PC-9 (cell line): ENCODE data around the gene THOC1. TPM values are rescaled to one million over a fixed set of nuclear protein-coding genes. Genes with fewer than 3 reads are reported as not detected.

Source experiments
- BruUV-seq: library from RNA; stranded (reverse); fragments of 400-500 nt; replicated peaks from 2 replicates; lab custom pipeline; 2021; lab: Mats Ljungman, UMichigan
- CTCF ChIA-PET: fragments of 300-600 bp; sonication (Branson Sonifier 250); formaldehyde crosslinking; loops from one replicate; lab custom pipeline; 2022; ENCODE audit warnings: antibody characterized with exemption; lab: Charles Lee
- POLR2A ChIA-PET: fragments of 300-600 bp; sonication (Branson Sonifier 250); formaldehyde crosslinking; loops from one replicate; lab custom pipeline; 2022; ENCODE audit warnings: antibody characterized with exemption; ENCODE audit not compliant: unreplicated experiment; lab: Charles Lee
- DNase-seq, 2 experiments: peaks; one replicate each; pipeline versions ENCODE4 v3.0.0 to v3.0.0-alpha.2; 2015 to 2022; ENCODE audit warnings: mixed read lengths in 1 of 2
- H2AFZ ChIP-seq: fragments of 200-600 bp; sonication (generic); 2 replicates; pipeline ENCODE4 v1.8.1; 2017; ENCODE audit warnings: antibody characterized with exemption
- H3F3A ChIP-seq: fragments of 200-600 bp; sonication (generic); 2 replicates; pipeline ENCODE4 v1.8.1; 2017; ENCODE audit warnings: antibody characterized with exemption, mild to moderate bottlenecking, low read depth; ENCODE audit not compliant: insufficient read depth
- H3K27ac ChIP-seq: fragments of 200-600 bp; sonication (generic); 2 replicates; pipeline ENCODE4 v1.6.1; 2016; ENCODE audit warnings: mixed run types
- H3K27me3 ChIP-seq: fragments of 200-600 bp; sonication (generic); 2 replicates; pipeline ENCODE4 v1.6.1; 2016; ENCODE audit warnings: low read depth, mixed run types; ENCODE audit not compliant: insufficient read depth
- H3K36me3 ChIP-seq: fragments of 200-600 bp; sonication (generic); 2 replicates; pipeline ENCODE4 v1.6.1; 2016; ENCODE audit warnings: low read depth, mixed run types
- H3K4me1 ChIP-seq: fragments of 200-600 bp; sonication (generic); replicated peaks from 2 replicates; pipeline ENCODE4 v1.6.1; 2016; ENCODE audit warnings: mixed run types; ENCODE audit not compliant: insufficient read depth
- H3K4me2 ChIP-seq: fragments of 200-600 bp; sonication (generic); 2 replicates; pipeline ENCODE4 v1.6.1; 2017; ENCODE audit warnings: mixed run types
- H3K4me3 ChIP-seq: fragments of 200-600 bp; sonication (generic); 2 replicates; pipeline ENCODE4 v1.6.1; 2016; ENCODE audit warnings: mixed run types
- H3K79me2 ChIP-seq: fragments of 200-600 bp; sonication (generic); 2 replicates; pipeline ENCODE4 v1.6.1; 2017; ENCODE audit warnings: low read depth, mixed run types
- H3K9me2 ChIP-seq: fragments of 200-600 bp; sonication (generic); 2 replicates; pipeline ENCODE4 v1.8.1; 2017; ENCODE audit warnings: mild to moderate bottlenecking; ENCODE audit not compliant: insufficient read depth
- H3K9me3 ChIP-seq: fragments of 200-600 bp; sonication (generic); 2 replicates; pipeline ENCODE4 v1.8.1; 2016; ENCODE audit warnings: low read depth; ENCODE audit not compliant: insufficient read depth
- H4K20me1 ChIP-seq: fragments of 200-600 bp; sonication (generic); 2 replicates; pipeline ENCODE4 v1.8.1; 2017; ENCODE audit not compliant: insufficient read depth
- EZH2 ChIP-seq: fragments of 200-600 bp; sonication (generic); IDR thresholded peaks from 2 replicates; pipeline ENCODE4 v1.8.0; 2017; ENCODE audit warnings: antibody characterized with exemption, low read depth
- intact Hi-C: fragments of 100-400 bp; cut with micrococcal nuclease; formaldehyde crosslinking; loops from one replicate; pipeline ENCODE4 v1.10.0; 2022; ENCODE audit not compliant: unreplicated experiment
- total RNA-seq: library from RNA; stranded (reverse); gene quantifications from 2 replicates; pipeline ENCODE4 v1.2.3, GENCODE V29; 2021
- TF ChIP-seq, protein P1 (sequence below): fragments of 200-600 bp; sonication (generic); conservative IDR thresholded peaks from 2 replicates; pipeline ENCODE4 v1.6.1; 2017; ENCODE audit warnings: mixed run types, antibody characterized with exemption, mild to moderate bottlenecking, moderate library complexity

THOC1 gene
- total RNA-seq, 1 experiment from 2014 or later, result 55.6 TPM

DNA sequence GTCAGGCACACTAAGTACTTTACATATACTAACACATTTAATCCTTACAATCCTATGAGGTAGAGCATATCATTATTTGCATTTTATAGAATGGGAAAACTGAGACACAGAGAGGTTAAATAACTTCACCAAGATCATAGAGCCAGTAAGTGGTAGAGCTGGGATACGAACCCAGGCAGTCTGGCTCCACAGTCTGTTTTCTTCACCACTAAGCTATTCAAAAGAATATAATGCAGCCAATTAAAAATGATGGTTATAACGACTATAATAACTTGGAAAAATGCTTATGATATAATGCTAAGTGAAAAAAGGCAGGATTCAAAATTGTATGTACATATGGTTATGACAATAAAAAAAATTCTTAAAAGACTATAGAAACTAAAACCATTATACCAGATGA, 7.3 kb downstream of the THOC1 start:
- H3K9me2 ChIP-seq, result no peaks in the 10 kb centered on the region
- intact Hi-C loops, result loop anchor here (10.0 kb wide), 1 partner anchor 574 kb away; no protein-coding TSS in a partner anchor
- POLR2A ChIA-PET, result no interaction called here

DNA sequence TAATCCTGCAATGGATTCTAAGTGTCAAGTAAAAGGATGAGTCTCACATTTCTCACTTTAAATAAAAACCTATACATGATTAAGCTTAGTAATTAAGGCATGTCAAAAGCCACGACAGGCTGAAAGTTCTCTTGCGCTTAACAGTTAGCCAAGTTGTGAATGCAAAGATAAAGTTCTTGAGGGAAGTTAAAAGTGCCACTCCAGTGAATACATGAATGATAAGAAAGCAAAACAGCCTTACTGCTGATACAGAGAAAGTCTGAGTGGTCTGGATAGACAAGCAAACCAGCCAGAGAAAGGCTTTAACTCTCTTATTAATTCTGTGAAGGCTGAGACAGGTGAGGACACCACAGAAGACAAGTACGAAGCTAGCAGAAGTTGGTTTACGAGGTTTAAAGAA, 12.7 kb downstream of the THOC1 start:
- no peaks in the 10 kb centered on the region for H4K20me1 ChIP-seq
- no peaks in the 10 kb centered on the region for H3K9me2 ChIP-seq
- no TSS peak for BruUV-seq
- H2AFZ ChIP-seq, result no peak overlapping the region
- CTCF ChIA-PET, result no interaction called here
- H3K27ac ChIP-seq, result no peak overlapping the region
- TF ChIP-seq EZH2, result no peak
- TF ChIP-seq, protein P1, sequence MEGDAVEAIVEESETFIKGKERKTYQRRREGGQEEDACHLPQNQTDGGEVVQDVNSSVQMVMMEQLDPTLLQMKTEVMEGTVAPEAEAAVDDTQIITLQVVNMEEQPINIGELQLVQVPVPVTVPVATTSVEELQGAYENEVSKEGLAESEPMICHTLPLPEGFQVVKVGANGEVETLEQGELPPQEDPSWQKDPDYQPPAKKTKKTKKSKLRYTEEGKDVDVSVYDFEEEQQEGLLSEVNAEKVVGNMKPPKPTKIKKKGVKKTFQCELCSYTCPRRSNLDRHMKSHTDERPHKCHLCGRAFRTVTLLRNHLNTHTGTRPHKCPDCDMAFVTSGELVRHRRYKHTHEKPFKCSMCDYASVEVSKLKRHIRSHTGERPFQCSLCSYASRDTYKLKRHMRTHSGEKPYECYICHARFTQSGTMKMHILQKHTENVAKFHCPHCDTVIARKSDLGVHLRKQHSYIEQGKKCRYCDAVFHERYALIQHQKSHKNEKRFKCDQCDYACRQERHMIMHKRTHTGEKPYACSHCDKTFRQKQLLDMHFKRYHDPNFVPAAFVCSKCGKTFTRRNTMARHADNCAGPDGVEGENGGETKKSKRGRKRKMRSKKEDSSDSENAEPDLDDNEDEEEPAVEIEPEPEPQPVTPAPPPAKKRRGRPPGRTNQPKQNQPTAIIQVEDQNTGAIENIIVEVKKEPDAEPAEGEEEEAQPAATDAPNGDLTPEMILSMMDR, result no peak
- H3K4me1 ChIP-seq, result 0 out of 2 replicates have a peak, but pooled peaks cover 5% of the 10 kb centered on the region
- no peak overlapping the region for H3K4me3 ChIP-seq
- peaks cover 36% of the 10 kb centered on the region for H3K36me3 ChIP-seq
- intact Hi-C loops, result no loop called here
- H3K9me3 ChIP-seq, result no peaks in the 10 kb centered on the region
- H3K4me2 ChIP-seq, result no peak overlapping the region
- DNase-seq, result no peak
- H3K79me2 ChIP-seq, result no peaks in the 10 kb centered on the region
- POLR2A ChIA-PET, result interaction anchor here (0.6 kb wide), 1 partner anchor 12 kb away, joined by 3 read pairs; no protein-coding TSS in a partner anchor
- H3K27me3 ChIP-seq, result no peaks in the 10 kb centered on the region
- peaks cover 8% of the 10 kb centered on the region for H3F3A ChIP-seq

More for the DNA sequence above, 7.3 kb downstream of the THOC1 start:
- Histone ChIP-seq H3K4me1 (no peaks in the 10 kb centered on the region), H3K27me3 (no peaks in the 10 kb centered on the region), H3K79me2 (peaks cover 4% of the 10 kb centered on the region; the same call in 1 of the 2 replicates), H3F3A (no peaks in the 10 kb centered on the region), H3K36me3 (peaks cover 21% of the 10 kb centered on the region), H3K4me3 (no peak overlapping the region), H3K4me2 (no peak overlapping the region), H2AFZ (no peak overlapping the region), H3K27ac (no peak overlapping the region), H4K20me1 (no peaks in the 10 kb centered on the region), H3K9me3 (no peaks in the 10 kb centered on the region)
- CTCF ChIA-PET, result no interaction called here
- DNase-seq, result no peak
- TF ChIP-seq EZH2, result no peak
- TF ChIP-seq, protein P1, result no peak
- BruUV-seq, result no TSS peak

GRCh38 chr18:253121-253520, 14.7 kb downstream of the THOC1 start:
- TF ChIP-seq EZH2, result no peak
- TF ChIP-seq, protein P1, result no peak
- no peak overlapping the region for H2AFZ ChIP-seq
- no peaks in the 10 kb centered on the region for H3K9me2 ChIP-seq
- intact Hi-C loops, result no loop called here
- H3K36me3 ChIP-seq, result peaks cover 38% of the 10 kb centered on the region
- no peak overlapping the region for H3K27ac ChIP-seq
- no peak overlapping the region for H3K4me3 ChIP-seq
- H3K4me2 ChIP-seq, result no peak overlapping the region
- DNase-seq, result no peak
- POLR2A ChIA-PET, result interaction anchor here (0.7 kb wide), 1 partner anchor 544 kb away, joined by 6 read pairs; no protein-coding TSS in a partner anchor
- peaks cover 8% of the 10 kb centered on the region for H3F3A ChIP-seq
- H3K27me3 ChIP-seq, result no peaks in the 10 kb centered on the region
- H3K79me2 ChIP-seq, result no peaks in the 10 kb centered on the region
- H3K9me3 ChIP-seq, result no peaks in the 10 kb centered on the region
- no peaks in the 10 kb centered on the region for H4K20me1 ChIP-seq
- CTCF ChIA-PET, result no interaction called here
- 0 out of 2 replicates have a peak, but pooled peaks cover 5% of the 10 kb centered on the region for H3K4me1 ChIP-seq
- BruUV-seq, result no TSS peak
